GM12874 (cell line): ENCODE results near the gene CTIF.

Experiments
- CTCF ChIP-seq: IDR thresholded peaks from 2 replicates; pipeline ENCODE4 v1.5.1; 2011; ENCODE audit warnings: low read depth, mild to moderate bottlenecking, control low read depth, low read length, moderate library complexity; ENCODE audit not compliant: insufficient read depth

CTIF gene

GRCh38 chr18:48794251-48794970 lies 255.6 kb downstream of the CTIF start:
- no peak for TF ChIP-seq CTCF

- TF ChIP-seq CTCF: no peak
Observed at GRCh38 chr18:48795696-48796095, 256.9 kb downstream of the CTIF start.

GRCh38 chr18:48796491-48797205 lies 257.8 kb downstream of the CTIF start:
- TF ChIP-seq CTCF: no peak

GRCh38 chr18:48797841-48798255 lies 259.0 kb downstream of the CTIF start:
- no peak for TF ChIP-seq CTCF

GRCh38 chr18:48798334-48799245 lies 259.8 kb downstream of the CTIF start:
- TF ChIP-seq CTCF: no peak

- no peak for TF ChIP-seq CTCF
Observed at GRCh38 chr18:48799724-48800315, 261.0 kb downstream of the CTIF start.
